CD14-positive monocyte (primary cell): Measurements from ENCODE around the gene MEX3A. TPM values are rescaled to one million over a fixed set of nuclear protein-coding genes. Genes with fewer than 3 reads are reported as not detected.

Source experiments
- DNase-seq, 3 donors: peaks; one replicate each; pipeline ENCODE4 v3.0.0-alpha.2; 2011 to 2022
- H2AFZ ChIP-seq: 2 replicates; pipeline ENCODE4 v1.6.0; 2012; ENCODE audit warnings: mild to moderate bottlenecking, low read depth, low read length, inconsistent platforms; ENCODE audit not compliant: insufficient read depth, poor library complexity, severe bottlenecking
- H3K27ac ChIP-seq, 2 donors: 1 replicate in 1 of 2; 2 replicates in 1 of 2; pipeline ENCODE4 v1.5.1; 2012 to 2013; ENCODE audit warnings: low read length in 2 of 2, control low read depth in 1 of 2, inconsistent platforms in 1 of 2, low read depth in 1 of 2, mild to moderate bottlenecking in 1 of 2
- H3K27me3 ChIP-seq, 2 donors: one replicate each; pipeline versions ENCODE4 v1.6.0 to v1.6.1; 2011 to 2013; ENCODE audit warnings: low read length in 2 of 2; ENCODE audit not compliant: control insufficient read depth in 2 of 2, insufficient read depth in 2 of 2
- H3K36me3 ChIP-seq, 2 donors: replicated peaks in 1 of 2; 1 replicate in 1 of 2; 2 replicates in 1 of 2; pipeline versions ENCODE4 v1.5.1 to v1.6.1; 2012 to 2013; ENCODE audit warnings: low read length in 2 of 2, control low read depth in 1 of 2, inconsistent platforms in 1 of 2, mild to moderate bottlenecking in 1 of 2; ENCODE audit not compliant: insufficient read depth in 2 of 2, control insufficient read depth in 1 of 2
- H3K4me1 ChIP-seq, 2 donors: 1 replicate in 1 of 2; 2 replicates in 1 of 2; pipeline versions ENCODE4 v1.5.1 to v1.6.1; 2012 to 2013; ENCODE audit warnings: low read length in 2 of 2, control low read depth in 1 of 2, inconsistent platforms in 1 of 2, mild to moderate bottlenecking in 1 of 2, moderate library complexity in 1 of 2; ENCODE audit not compliant: insufficient read depth in 2 of 2, control insufficient read depth in 1 of 2
- H3K4me2 ChIP-seq: replicated peaks from 2 replicates; pipeline ENCODE3; 2012; ENCODE audit warnings: low read length, moderate library complexity, mild to moderate bottlenecking; ENCODE audit not compliant: poor library complexity, severe bottlenecking; ENCODE audit errors: extremely low read depth
- H3K4me3 ChIP-seq, 3 experiments: fragments of 200-600 bp in 1 of 3; sonication (generic) in 1 of 3; replicated peaks in 1 of 3; 1 replicate in 2 of 3; 2 replicates in 1 of 3; pipeline ENCODE4 v1.5.1; 2011 to 2013; ENCODE audit warnings: low read length in 3 of 3, mild to moderate bottlenecking in 3 of 3, control low read depth in 2 of 3, low read depth in 2 of 3, inconsistent platforms in 1 of 3, moderate library complexity in 1 of 3
- H3K79me2 ChIP-seq: 2 replicates; pipeline ENCODE4 v1.6.0; 2012; ENCODE audit warnings: mild to moderate bottlenecking, control low read depth, inconsistent platforms, low read length, moderate library complexity; ENCODE audit not compliant: insufficient read depth
- H3K9ac ChIP-seq: 2 replicates; pipeline ENCODE4 v1.6.0; 2017; ENCODE audit warnings: low read length, mild to moderate bottlenecking; ENCODE audit not compliant: insufficient read depth, poor library complexity, severe bottlenecking
- H3K9me3 ChIP-seq, 2 donors: replicated peaks in 1 of 2; 1 replicate in 1 of 2; 2 replicates in 1 of 2; pipeline versions ENCODE4 v1.5.1 to v1.6.1; 2012 to 2013; ENCODE audit warnings: low read length in 2 of 2, control low read depth in 1 of 2; ENCODE audit not compliant: control insufficient read depth in 1 of 2, insufficient read depth in 1 of 2
- H4K20me1 ChIP-seq: 2 replicates; pipeline ENCODE4 v1.6.0; 2012; ENCODE audit warnings: mild to moderate bottlenecking, low read length, control low read depth, moderate library complexity; ENCODE audit not compliant: insufficient read depth
- H3K27ac Mint-ChIP-seq, 7 donors: one replicate each; pipeline ENCODE4 v1.8.0; 2020; ENCODE audit warnings: mild to moderate bottlenecking in 7 of 7, mixed read lengths in 7 of 7, moderate library complexity in 6 of 7, inconsistent platforms in 2 of 7
- H3K27me3 Mint-ChIP-seq, 3 donors: one replicate each; pipeline ENCODE4 v1.8.0; 2021 to 2022; ENCODE audit warnings: low read depth in 3 of 3, mild to moderate bottlenecking in 3 of 3, mixed read lengths in 3 of 3, moderate library complexity in 3 of 3, inconsistent platforms in 1 of 3
- H3K36me3 Mint-ChIP-seq, 2 donors: one replicate each; pipeline ENCODE4 v1.8.0; 2020; ENCODE audit warnings: mixed read lengths in 2 of 2, inconsistent platforms in 1 of 2, mild to moderate bottlenecking in 1 of 2
- H3K4me1 Mint-ChIP-seq: one replicate; pipeline ENCODE4 v1.8.0; 2020; ENCODE audit warnings: mild to moderate bottlenecking, mixed read lengths
- H3K4me3 Mint-ChIP-seq, 2 donors: one replicate each; pipeline ENCODE4 v1.8.0; 2020; ENCODE audit warnings: mild to moderate bottlenecking in 2 of 2, mixed read lengths in 2 of 2, moderate library complexity in 1 of 2
- H3K9me3 Mint-ChIP-seq, 7 donors: one replicate each; pipeline ENCODE4 v1.8.0; 2020 to 2022; ENCODE audit warnings: mixed read lengths in 7 of 7, mild to moderate bottlenecking in 6 of 7, moderate library complexity in 6 of 7, inconsistent platforms in 2 of 7
- WGBS: methylation state at CpG from one replicate; pipeline ENCODE4 v1.1.5; 2013; ENCODE audit warnings: missing lambda C conversion rate; ENCODE audit not compliant: insufficient coverage; 5-methylcytosine and 5-hydroxymethylcytosine counted together
- intact Hi-C, 2 donors: fragments of 100-400 bp; cut with micrococcal nuclease; formaldehyde crosslinking; loops; one replicate each; pipeline versions ENCODE4 v1.15.0 to v1.15.1; 2023
- polyA plus RNA-seq, 3 donors: library from polyadenylated mRNA; depleted of rRNA in 1 of 3; unstranded in 2 of 3; stranded (reverse) in 1 of 3; fragments of 300-500 nt in 2 of 3; fragments of >200 nt in 1 of 3; fragmentation: Illumina TruSeq in 2 of 3; gene quantifications; 1 replicate in 2 of 3; 2 replicates in 1 of 3; pipeline ENCODE4 v1.2.3, GENCODE V29; 2012 to 2021
- TF ChIP-seq, protein P1 (sequence below): fragments of 200-600 bp; IDR thresholded peaks from one replicate; pipeline ENCODE4 v1.8.0; 2022; ENCODE audit warnings: antibody characterized with exemption, mild to moderate bottlenecking

The MEX3A gene
- polyA plus RNA-seq, 3 donors = not detected

- H3K4me3 ChIP-seq = no peak overlapping the region
- H3K4me2 ChIP-seq = no peak overlapping the region
- no peak overlapping the region for H3K27ac ChIP-seq
- peaks cover 0 to 4% of the 10 kb centered on the region in 2 donors for H3K9me3 ChIP-seq
- no peak for DNase-seq
- peaks cover 7 to 8% of the 10 kb centered on the region in 2 donors for H3K36me3 Mint-ChIP-seq
- 85% methylated on average over 2 of the region's 7 CpGs for WGBS
- H3K4me3 Mint-ChIP-seq = peak overlapping the region in 1 of 2 donors; percentile 78
- H3K27me3 Mint-ChIP-seq = peaks cover 83 to 89% (median 83%) of the 10 kb centered on the region in 3 donors
- H3K36me3 ChIP-seq = no peaks in the 10 kb centered on the region
- H3K27me3 ChIP-seq = peaks cover 31 to 78% of the 10 kb centered on the region in 2 donors
- no peak overlapping the region for H3K9ac ChIP-seq
- no peak overlapping the region for H3K27ac Mint-ChIP-seq
- TF ChIP-seq, protein P1, sequence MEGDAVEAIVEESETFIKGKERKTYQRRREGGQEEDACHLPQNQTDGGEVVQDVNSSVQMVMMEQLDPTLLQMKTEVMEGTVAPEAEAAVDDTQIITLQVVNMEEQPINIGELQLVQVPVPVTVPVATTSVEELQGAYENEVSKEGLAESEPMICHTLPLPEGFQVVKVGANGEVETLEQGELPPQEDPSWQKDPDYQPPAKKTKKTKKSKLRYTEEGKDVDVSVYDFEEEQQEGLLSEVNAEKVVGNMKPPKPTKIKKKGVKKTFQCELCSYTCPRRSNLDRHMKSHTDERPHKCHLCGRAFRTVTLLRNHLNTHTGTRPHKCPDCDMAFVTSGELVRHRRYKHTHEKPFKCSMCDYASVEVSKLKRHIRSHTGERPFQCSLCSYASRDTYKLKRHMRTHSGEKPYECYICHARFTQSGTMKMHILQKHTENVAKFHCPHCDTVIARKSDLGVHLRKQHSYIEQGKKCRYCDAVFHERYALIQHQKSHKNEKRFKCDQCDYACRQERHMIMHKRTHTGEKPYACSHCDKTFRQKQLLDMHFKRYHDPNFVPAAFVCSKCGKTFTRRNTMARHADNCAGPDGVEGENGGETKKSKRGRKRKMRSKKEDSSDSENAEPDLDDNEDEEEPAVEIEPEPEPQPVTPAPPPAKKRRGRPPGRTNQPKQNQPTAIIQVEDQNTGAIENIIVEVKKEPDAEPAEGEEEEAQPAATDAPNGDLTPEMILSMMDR = no peak
- no peak overlapping the region for H2AFZ ChIP-seq
- H3K4me1 Mint-ChIP-seq = peaks cover 17% of the 10 kb centered on the region
- no peaks in the 10 kb centered on the region for H4K20me1 ChIP-seq
- peaks cover 0 to 15% (median 4%) of the 10 kb centered on the region in 7 donors for H3K9me3 Mint-ChIP-seq
- intact Hi-C loops = no loop called here
- no peaks in the 10 kb centered on the region for H3K79me2 ChIP-seq
- peaks cover 13 to 19% of the 10 kb centered on the region in 2 donors for H3K4me1 ChIP-seq
Observed at GRCh38 chr1:156083800-156084790, 1.8 kb upstream of the MEX3A start.

GRCh38 chr1:156081917-156082308, 352 bp downstream of the MEX3A start:
- TF ChIP-seq, protein P1 = no peak
- Histone ChIP-seq H4K20me1 (no peaks in the 10 kb centered on the region), H3K4me3 (peak overlapping the region; percentile 39 to 86 (median 43)), H3K4me1 (peaks cover 12 to 20% of the 10 kb centered on the region in 2 donors), H3K9ac (peak overlapping the region; percentile 40), H3K27ac (no peak overlapping the region), H3K4me2 (peak overlapping the region; percentile 93), H3K27me3 (peaks cover 37 to 93% of the 10 kb centered on the region in 2 donors), H2AFZ (peak overlapping the region; percentile 84), H3K79me2 (no peaks in the 10 kb centered on the region), H3K9me3 (peaks cover 0 to 4% of the 10 kb centered on the region in 2 donors), H3K36me3 (no peaks in the 10 kb centered on the region)
- Mint-ChIP-seq H3K27ac (no peak overlapping the region), H3K4me3 (peak overlapping the region; percentile 81 to 90), H3K4me1 (peaks cover 17% of the 10 kb centered on the region), H3K9me3 (peaks cover 0 to 14% (median 4%) of the 10 kb centered on the region in 7 donors), H3K36me3 (peaks cover 7 to 8% of the 10 kb centered on the region in 2 donors), H3K27me3 (peaks cover 87 to 99% (median 90%) of the 10 kb centered on the region in 3 donors)
- DNase-seq = no peak
- WGBS = 0% methylated on average over 3 of the region's 10 CpGs
- intact Hi-C loops = no loop called here
